Panc1 (cell line): Measurements from ENCODE around the gene PRKCZ.

ENCODE experiments used
- CTCF ChIP-seq: fragments of 450-650 bp; IDR thresholded peaks from 2 replicates; pipeline ENCODE4 v1.5.1; 2017; ENCODE audit warnings: mild to moderate bottlenecking
- POLR2AphosphoS5 ChIP-seq: IDR thresholded peaks from 2 replicates; pipeline ENCODE4 v1.6.1; 2012; ENCODE audit warnings: mild to moderate bottlenecking, low read depth, low read length, moderate library complexity
- REST ChIP-seq, 2 experiments: IDR thresholded peaks; 2 replicates each; pipeline ENCODE4 v1.6.1; 2011 to 2012; ENCODE audit warnings: low read depth in 2 of 2, control low read depth in 1 of 2, low read length in 1 of 2, mild to moderate bottlenecking in 1 of 2, moderate library complexity in 1 of 2; ENCODE audit not compliant: insufficient read depth in 1 of 2
- SIN3A ChIP-seq: IDR thresholded peaks from 2 replicates; pipeline ENCODE4 v1.6.1; 2012; ENCODE audit warnings: low read depth, mild to moderate bottlenecking, low read length, moderate library complexity, borderline replicate concordance; ENCODE audit not compliant: insufficient read depth
- TCF7L2 ChIP-seq: IDR thresholded peaks from 2 replicates; pipeline ENCODE4 v1.6.1; 2011; ENCODE audit warnings: mild to moderate bottlenecking, low read depth, low read length, inconsistent platforms

GRCh38 chr1:2232255-2232915 is 182.2 kb downstream of the PRKCZ start:
- TF ChIP-seq CTCF (no peak), SIN3A (no peak), REST (IDR thresholded peaks at IDR 0.05; ENCODE audit: insufficient read depth in 1 of 2, low read depth in 2 of 2, low read length in 1 of 2) (no peak), POLR2AphosphoS5 (no peak), TCF7L2 (no peak)
